Left ventricle myocardium superior (tissue), 1 donor: ENCODE results near the gene NPHP3. TPM values are rescaled to one million over a fixed set of nuclear protein-coding genes. Genes with fewer than 3 reads are reported as not detected.

ENCODE experiments used
- ATAC-seq: fragments of 200-7000 bp; cut with Tn5 transposase; one replicate; pipeline ENCODE4 v1.9.1; 2020; ENCODE audit warnings: mild to moderate bottlenecking, moderate library complexity
- DNase-seq: peaks from one replicate; pipeline ENCODE4 v3.0.0-alpha.2; 2020
- intact Hi-C: fragments of 100-400 bp; cut with micrococcal nuclease; formaldehyde crosslinking; loops from one replicate; pipeline ENCODE4 v1.11.0; 2022
- total RNA-seq: library from RNA; stranded (reverse); fragmentation: NEBNext Ultra II Directional; extraction: Animal tissue kit (Norgen Biotek cat#: 25700); gene quantifications from one replicate; pipeline ENCODE4 v1.2.1, GENCODE V29; 2021
- donor health status: DM: no; HTN: yes; CAD: no; lungs with severe emphysema.

Gene NPHP3
- total RNA-seq, 1 donor from 2014 or later, result 9.2 TPM

GRCh38 chr3:132713977-132714727 lies 8.1 kb downstream of the NPHP3 start:
- ATAC-seq, result peak; percentile 32
- no peak for DNase-seq
- intact Hi-C loops, result no loop called here

GRCh38 chr3:132710311-132710710 lies 11.9 kb downstream of the NPHP3 start:
- intact Hi-C loops, result no loop called here

GRCh38 chr3:132709761-132710160 lies 12.4 kb downstream of the NPHP3 start:
- intact Hi-C loops, result no loop called here
- DNase-seq (no peak), ATAC-seq (no peak)

More at GRCh38 chr3:132710311-132710710, 11.9 kb downstream of the NPHP3 start:
- ATAC-seq (no peak), DNase-seq (no peak)

GRCh38 chr3:132703733-132704132 lies 18.5 kb downstream of the NPHP3 start:
- intact Hi-C loops, result no loop called here
- no peak for DNase-seq
- ATAC-seq, result no peak

- DNase-seq (no peak), ATAC-seq (no peak)
- intact Hi-C loops, result no loop called here
Observed at GRCh38 chr3:132695422-132695821, 26.8 kb downstream of the NPHP3 start.

DNA sequence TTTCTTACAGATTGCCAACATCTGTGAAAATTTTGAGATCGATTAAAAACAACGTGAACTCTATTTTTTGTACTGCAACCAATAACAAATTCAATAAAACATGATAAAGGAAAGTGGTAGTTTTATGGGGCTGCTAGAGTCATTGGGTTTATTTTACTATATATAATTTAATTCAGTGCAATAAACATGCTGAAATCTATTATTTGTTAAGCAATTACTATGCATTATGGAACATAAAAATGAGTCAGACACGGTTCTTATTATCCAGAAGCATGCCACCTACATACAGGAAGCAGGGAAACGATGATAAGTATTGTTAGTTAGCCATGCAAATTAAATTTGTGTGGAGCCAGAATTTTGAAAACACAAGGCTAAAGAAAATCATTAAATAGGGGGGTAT lies 27.2 kb downstream of the NPHP3 start:
- intact Hi-C loops, result no loop called here
- ATAC-seq, result no peak
- no peak for DNase-seq

DNA sequence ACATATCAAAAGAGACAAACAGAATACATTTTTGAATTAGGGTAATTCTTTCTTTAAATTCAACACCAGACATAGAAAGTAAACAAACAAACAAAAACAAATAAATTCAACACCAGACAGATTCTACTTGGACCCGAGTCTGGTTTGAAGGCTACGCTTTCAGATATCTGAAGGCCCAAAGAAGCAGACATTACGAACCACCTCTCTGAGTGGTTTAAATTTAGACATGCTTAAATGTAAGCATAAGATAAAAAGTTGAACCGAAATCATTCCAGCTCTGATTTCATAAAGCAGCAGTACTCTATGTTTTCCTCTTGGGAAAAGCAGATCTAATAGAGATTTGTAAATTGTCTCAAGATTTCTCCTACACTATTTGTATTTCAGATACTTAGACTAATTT lies 32.2 kb downstream of the NPHP3 start:
- ATAC-seq (peak; percentile 60), DNase-seq (no peak)
- intact Hi-C loops, result no loop called here

DNA sequence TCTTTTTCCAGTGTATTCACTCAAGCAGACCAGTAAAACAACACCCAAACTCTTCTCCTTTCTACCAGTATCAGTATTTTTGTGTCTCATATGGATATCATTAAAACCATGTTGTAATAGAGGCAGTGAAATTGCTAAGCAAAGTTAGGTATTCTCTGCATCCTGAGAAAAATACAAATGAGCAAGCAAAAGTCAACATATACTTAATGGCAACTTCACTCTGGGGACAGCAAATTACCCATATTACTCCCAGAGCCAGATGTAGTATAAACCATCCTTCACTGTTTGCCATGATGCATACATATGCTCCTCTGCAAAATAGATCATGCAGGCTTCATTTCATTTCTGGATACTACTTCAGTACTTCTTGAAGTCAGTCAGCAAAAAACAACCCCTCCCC lies 40.0 kb downstream of the NPHP3 start:
- DNase-seq (no peak), ATAC-seq (no peak)
- intact Hi-C loops, result no loop called here

- DNase-seq (no peak), ATAC-seq (no peak)
- intact Hi-C loops, result no loop called here
Observed at GRCh38 chr3:132681421-132681820, 40.8 kb downstream of the NPHP3 start.

DNA sequence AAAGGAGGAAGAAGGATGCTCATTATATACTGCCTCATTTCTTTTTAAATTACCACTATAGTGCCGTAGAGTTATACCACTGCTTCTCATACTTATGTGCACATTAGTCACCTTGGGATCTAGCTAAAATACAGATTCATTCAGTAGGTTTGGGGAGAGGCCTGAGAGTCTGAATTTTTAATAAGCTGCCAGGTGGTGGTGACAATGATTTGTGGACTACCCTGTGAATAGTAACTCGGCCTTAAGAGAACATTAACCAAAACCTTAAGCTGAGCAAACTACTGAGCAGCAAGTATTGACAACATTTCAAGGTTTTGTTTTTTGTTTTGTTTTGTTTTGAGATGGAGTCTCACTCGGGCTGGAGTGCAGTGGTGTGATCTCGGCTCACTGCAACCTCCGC lies 42.3 kb downstream of the NPHP3 start:
- intact Hi-C loops, result no loop called here
- no peak for DNase-seq
- no peak for ATAC-seq

DNA sequence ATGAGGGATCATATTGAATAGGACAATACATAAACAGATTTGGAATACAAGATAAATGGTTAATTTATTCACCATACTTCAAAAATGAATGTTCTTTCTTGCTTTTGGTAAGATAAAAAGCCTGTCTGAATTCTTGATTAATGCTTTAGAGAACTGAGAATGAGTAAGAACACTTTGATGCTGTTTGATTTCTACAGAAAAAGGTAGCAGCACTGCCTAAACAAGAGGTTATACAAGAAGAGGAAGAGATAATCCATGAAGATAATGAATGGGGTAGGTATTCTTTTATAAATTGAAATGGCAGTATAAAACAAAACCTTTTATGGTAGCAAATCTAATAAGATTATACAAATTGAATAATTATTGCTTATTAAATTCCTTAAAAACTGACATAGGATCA lies 46.8 kb downstream of the NPHP3 start:
- intact Hi-C loops, result no loop called here
- ATAC-seq, result no peak
- DNase-seq, result no peak

DNA sequence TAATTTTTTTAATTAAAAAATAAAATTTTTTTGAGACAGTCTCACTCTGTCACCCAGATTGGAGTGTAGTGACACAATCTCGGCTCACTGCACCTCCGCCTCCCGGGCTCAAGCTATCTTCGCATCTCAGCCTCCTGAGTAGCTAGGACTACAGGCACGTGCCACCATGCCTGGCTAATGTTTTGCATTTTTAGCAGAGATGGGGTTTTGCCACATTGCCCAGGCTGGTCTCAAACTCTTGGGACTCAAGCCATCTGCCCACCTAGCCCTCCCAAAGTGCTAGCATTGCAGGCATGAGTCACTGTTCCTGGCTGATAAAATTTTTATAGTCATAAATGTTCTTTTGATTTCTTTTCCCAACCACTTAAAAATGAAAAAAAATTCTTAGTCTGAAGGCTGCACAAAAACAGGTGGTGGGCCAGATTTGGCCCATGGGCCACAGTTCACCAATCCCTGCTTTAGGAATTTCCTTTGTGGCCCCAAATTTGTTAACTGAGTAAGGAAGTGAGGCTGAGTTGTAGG lies 52.9 kb downstream of the NPHP3 start:
- ATAC-seq (no peak), DNase-seq (no peak)
- intact Hi-C loops, result no loop called here

DNA sequence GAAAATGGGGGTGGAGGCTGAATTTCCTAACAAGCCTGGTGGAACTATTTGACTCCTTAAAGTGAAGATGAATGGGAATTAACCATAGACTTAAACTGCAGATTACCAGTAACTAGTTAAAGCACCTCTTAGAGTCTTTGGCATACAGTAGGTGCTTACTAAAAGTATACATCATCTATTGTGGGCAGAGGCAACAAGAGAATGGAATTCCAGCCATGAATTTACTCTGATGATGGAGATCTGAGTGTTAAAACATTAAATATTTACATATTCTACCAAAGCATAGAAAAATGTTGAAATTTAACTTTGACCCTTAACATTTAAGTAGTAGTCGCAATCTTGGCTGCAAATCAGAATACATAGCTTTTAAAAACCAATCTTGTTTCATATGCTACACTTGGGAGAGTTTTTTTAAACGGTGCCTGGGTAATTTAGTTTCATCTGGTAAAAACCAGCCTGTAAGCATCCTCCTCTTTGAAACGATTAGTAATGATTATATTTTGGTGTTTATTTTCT lies 56.9 kb downstream of the NPHP3 start:
- ATAC-seq, result no peak
- intact Hi-C loops, result no loop called here
- no peak for DNase-seq

DNA sequence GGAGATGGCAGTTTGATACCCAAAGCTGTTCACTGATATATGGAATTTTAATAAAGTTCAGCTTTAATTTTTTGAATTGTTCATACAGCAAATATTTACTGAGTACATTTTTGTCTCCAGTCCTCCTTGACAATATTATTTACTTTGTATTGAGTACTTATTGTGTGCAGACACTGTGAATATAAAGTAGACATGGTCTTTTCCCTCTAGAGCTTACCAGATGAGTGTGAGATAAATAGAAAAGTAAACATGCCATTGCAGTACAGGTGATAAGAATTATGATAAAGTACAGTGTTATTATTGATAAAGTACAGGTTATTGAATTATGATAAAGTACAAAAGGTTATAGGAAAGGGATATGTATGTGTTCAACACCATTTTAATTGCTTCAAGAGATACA lies 60.0 kb downstream of the NPHP3 start:
- ATAC-seq (no peak), DNase-seq (no peak)
- intact Hi-C loops, result no loop called here

DNA sequence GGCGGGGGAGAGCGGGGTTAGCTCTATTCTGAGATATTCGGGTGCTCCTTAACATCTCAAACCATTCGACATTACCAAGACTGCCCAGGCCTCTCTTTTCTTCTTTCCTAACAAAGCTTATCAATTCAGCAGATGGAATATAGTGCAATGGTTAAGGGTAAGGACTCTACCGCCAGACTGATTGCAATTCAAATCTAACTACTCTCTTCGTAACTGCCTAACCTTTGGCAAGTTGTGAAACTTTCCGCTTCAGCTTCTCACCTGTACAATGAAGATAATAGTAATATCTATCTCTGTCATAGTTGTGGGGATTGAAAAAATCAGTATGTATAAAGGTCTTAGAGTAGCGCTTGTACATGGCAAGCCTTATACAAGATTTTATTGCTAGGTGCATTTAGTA lies 61.1 kb downstream of the NPHP3 start:
- DNase-seq (no peak), ATAC-seq (no peak)
- intact Hi-C loops, result no loop called here

DNA sequence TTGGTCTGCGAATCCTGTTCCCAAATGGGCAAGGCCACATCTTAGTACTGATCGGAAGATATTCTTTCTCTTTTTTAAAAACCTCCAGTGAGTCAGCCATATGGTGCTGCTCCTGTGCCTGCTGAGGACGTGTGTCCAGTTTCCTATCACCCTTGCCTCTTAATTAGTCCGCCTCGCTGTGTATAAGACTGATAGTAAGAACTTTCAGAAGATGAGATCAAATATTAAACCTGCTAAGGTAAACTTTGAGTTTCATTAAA lies 61.5 kb downstream of the NPHP3 start:
- intact Hi-C loops, result no loop called here
- ATAC-seq, result peak; percentile 13
- DNase-seq, result no peak

- intact Hi-C loops, result no loop called here
- ATAC-seq, result peak; percentile 85
- DNase-seq, result peak; percentile 83
Observed at GRCh38 chr3:132660052-132660810, 62.0 kb downstream of the NPHP3 start, which contains the start of gene UBA5. Gene UBA5, plus strand, starts transcription at chr3:132660329. Its CDS starts 209 bp downstream, at chr3:132660538.

- DNase-seq, result peak; percentile 84
- peak; percentile 84 for ATAC-seq
- intact Hi-C loops, result no loop called here
Observed at GRCh38 chr3:132659365-132660051, 62.7 kb downstream of the NPHP3 start, which contains the start of gene ACAD11. Gene ACAD11, minus strand, starts transcription at chr3:132659809. Its CDS starts 58 bp downstream, at chr3:132659751.

DNA sequence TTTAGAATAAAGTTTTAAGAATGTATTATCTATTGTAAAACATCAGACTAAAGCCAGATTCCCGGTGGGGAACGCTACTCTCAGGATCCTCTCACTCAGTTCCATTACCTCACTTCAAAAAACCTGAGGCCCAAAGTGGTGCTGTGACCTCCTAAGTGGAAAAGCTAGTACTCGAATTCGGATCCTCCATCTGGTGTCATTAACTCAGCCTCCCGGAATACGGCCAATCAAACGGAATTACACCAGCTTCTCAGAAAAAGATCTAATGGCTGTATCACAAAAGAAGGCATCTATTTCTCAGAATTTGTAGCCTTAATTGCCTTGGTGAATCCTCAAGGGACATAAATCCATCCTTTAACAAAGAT lies 63.2 kb downstream of the NPHP3 start:
- ATAC-seq, result peak; percentile 16
- intact Hi-C loops, result no loop called here
- no peak for DNase-seq
